Measurements from ENCODE around the gene IRAK3.

DNA sequence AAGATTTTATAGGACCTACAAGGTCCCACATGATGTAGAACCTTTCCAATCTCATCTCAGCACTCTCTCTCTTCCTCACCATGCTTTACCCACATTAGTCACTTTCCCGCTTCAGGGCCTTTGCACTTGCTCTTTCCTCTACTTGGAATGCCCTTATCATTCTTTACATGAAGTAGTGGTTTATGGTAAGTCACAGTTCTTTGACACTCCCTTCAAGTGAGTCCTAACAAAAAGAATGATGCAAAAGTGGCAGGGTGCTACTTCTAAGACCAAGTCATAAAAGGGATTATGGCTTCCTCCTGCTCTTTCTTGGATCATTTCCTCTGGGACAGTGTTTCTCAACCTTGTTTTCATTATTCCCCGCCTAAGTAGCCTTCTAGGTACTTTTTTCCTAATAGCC, 32.4 kb upstream of the IRAK3 start:
- no peak for TF ChIP-seq EP300 (IDR thresholded peaks at IDR 0.05)
- TF ChIP-seq, protein P1, sequence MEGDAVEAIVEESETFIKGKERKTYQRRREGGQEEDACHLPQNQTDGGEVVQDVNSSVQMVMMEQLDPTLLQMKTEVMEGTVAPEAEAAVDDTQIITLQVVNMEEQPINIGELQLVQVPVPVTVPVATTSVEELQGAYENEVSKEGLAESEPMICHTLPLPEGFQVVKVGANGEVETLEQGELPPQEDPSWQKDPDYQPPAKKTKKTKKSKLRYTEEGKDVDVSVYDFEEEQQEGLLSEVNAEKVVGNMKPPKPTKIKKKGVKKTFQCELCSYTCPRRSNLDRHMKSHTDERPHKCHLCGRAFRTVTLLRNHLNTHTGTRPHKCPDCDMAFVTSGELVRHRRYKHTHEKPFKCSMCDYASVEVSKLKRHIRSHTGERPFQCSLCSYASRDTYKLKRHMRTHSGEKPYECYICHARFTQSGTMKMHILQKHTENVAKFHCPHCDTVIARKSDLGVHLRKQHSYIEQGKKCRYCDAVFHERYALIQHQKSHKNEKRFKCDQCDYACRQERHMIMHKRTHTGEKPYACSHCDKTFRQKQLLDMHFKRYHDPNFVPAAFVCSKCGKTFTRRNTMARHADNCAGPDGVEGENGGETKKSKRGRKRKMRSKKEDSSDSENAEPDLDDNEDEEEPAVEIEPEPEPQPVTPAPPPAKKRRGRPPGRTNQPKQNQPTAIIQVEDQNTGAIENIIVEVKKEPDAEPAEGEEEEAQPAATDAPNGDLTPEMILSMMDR (IDR thresholded peaks at IDR 0.05): no peak
- no peak for TF ChIP-seq POLR2A (IDR thresholded peaks at IDR 0.05)
- no peak for TF ChIP-seq POLR2AphosphoS5 (IDR thresholded peaks at IDR 0.05)

Data from gastroesophageal sphincter (tissue), 3 donors.